WTC11 (cell line): ENCODE measurements around the gene FHAD1. TPM values are rescaled to one million over a fixed set of nuclear protein-coding genes. Genes with fewer than 3 reads are reported as not detected.

ENCODE experiments used
- ATAC-seq: fragments of 200-7000 bp; cut with Tn5 transposase; 2 replicates; pipeline ENCODE4 v1.10.0; 2021; ENCODE audit warnings: mild to moderate bottlenecking, moderate library complexity
- CTCF ChIA-PET: fragments of 300-600 bp; sonication (Branson Sonifier 250); formaldehyde crosslinking; loops from one replicate; lab custom pipeline; 2021; ENCODE audit warnings: antibody characterized with exemption; lab: Charles Lee
- POLR2A ChIA-PET: fragments of 350-600 bp; sonication (Branson Sonifier 250); formaldehyde crosslinking; loops from one replicate; lab custom pipeline; 2021; ENCODE audit warnings: antibody characterized with exemption; lab: Charles Lee
- DNase-seq: peaks from one replicate; pipeline ENCODE4 v3.0.0; 2021; ENCODE audit warnings: low spot score
- H3K27ac Mint-ChIP-seq: 2 replicates; pipeline ENCODE4 v1.8.0; 2021; ENCODE audit warnings: mixed read lengths
- H3K27me3 Mint-ChIP-seq: 2 replicates; pipeline ENCODE4 v1.8.0; 2021; ENCODE audit warnings: low read depth, mild to moderate bottlenecking, moderate library complexity, mixed read lengths
- H3K36me3 Mint-ChIP-seq: 2 replicates; pipeline ENCODE4 v1.8.0; 2021; ENCODE audit warnings: mixed read lengths
- H3K4me1 Mint-ChIP-seq: 2 replicates; pipeline ENCODE4 v1.8.0; 2022; ENCODE audit warnings: mixed read lengths
- H3K4me3 Mint-ChIP-seq: 2 replicates; pipeline ENCODE4 v1.8.0; 2021; ENCODE audit warnings: mild to moderate bottlenecking, moderate library complexity, mixed read lengths
- H3K9me3 Mint-ChIP-seq: 2 replicates; pipeline ENCODE4 v1.8.0; 2021; ENCODE audit warnings: mixed read lengths
- ATF1 ChIP-seq: sonication (generic); formaldehyde crosslinking; IDR thresholded peaks from 2 replicates; pipeline ENCODE4 v1.8.1; 2023; ENCODE audit warnings: mild to moderate bottlenecking, moderate library complexity, missing genetic modification reagents
- CDX4 ChIP-seq: fragments of 250-450 bp; sonication (Bioruptor Pico); IDR thresholded peaks from 2 replicates; pipeline ENCODE4 v1.9.0; 2021; ENCODE audit warnings: moderate library complexity, mild to moderate bottlenecking, inconsistent platforms, borderline replicate concordance
- ELF4 ChIP-seq: sonication (generic); formaldehyde crosslinking; IDR thresholded peaks from 2 replicates; pipeline ENCODE4 v1.8.1; 2022; ENCODE audit warnings: low read depth, mild to moderate bottlenecking, moderate library complexity, missing genetic modification reagents
- EMX1 ChIP-seq: fragments of 250-450 bp; sonication (Bioruptor Pico); IDR thresholded peaks from 2 replicates; pipeline ENCODE4 v1.8.0; 2021; ENCODE audit warnings: mild to moderate bottlenecking
- ERG ChIP-seq: fragments of 250-450 bp; sonication (Bioruptor Pico); IDR thresholded peaks from 2 replicates; pipeline ENCODE4 v1.8.0; 2021; ENCODE audit warnings: mild to moderate bottlenecking
- IRF1 ChIP-seq: sonication (generic); formaldehyde crosslinking; IDR thresholded peaks from 2 replicates; pipeline ENCODE4 v1.8.0; 2023; ENCODE audit warnings: missing genetic modification reagents
- IRF2 ChIP-seq: sonication (generic); formaldehyde crosslinking; IDR thresholded peaks from 2 replicates; pipeline ENCODE4 v1.8.0; 2022; ENCODE audit warnings: low read depth, missing genetic modification reagents, borderline replicate concordance
- JUN ChIP-seq: sonication (generic); formaldehyde crosslinking; IDR thresholded peaks from 2 replicates; pipeline ENCODE4 v1.8.0; 2023; ENCODE audit warnings: mild to moderate bottlenecking, missing genetic modification reagents
- NFYB ChIP-seq: sonication (generic); formaldehyde crosslinking; conservative IDR thresholded peaks from 2 replicates; pipeline ENCODE4 v1.8.0; 2022; ENCODE audit warnings: low read depth, missing genetic modification reagents
- PRDM15 ChIP-seq: sonication (generic); formaldehyde crosslinking; IDR thresholded peaks from 2 replicates; pipeline ENCODE4 v1.8.0; 2022; ENCODE audit warnings: missing genetic modification reagents
- USF1 ChIP-seq: sonication (generic); formaldehyde crosslinking; IDR thresholded peaks from 2 replicates; pipeline ENCODE4 v1.8.0; 2022; ENCODE audit warnings: mild to moderate bottlenecking, missing genetic modification reagents
- ZBTB43 ChIP-seq: sonication (generic); formaldehyde crosslinking; IDR thresholded peaks from 2 replicates; pipeline ENCODE4 v1.8.1; 2023; ENCODE audit warnings: mild to moderate bottlenecking, missing genetic modification reagents
- ZNF512 ChIP-seq: sonication (generic); formaldehyde crosslinking; IDR thresholded peaks from 2 replicates; pipeline ENCODE4 v1.8.1; 2022; ENCODE audit warnings: missing genetic modification reagents, borderline replicate concordance
- ZSCAN18 ChIP-seq: fragments of 250-450 bp; sonication (Bioruptor Pico); IDR thresholded peaks from 2 replicates; pipeline ENCODE4 v2.1.2; 2022; ENCODE audit warnings: mild to moderate bottlenecking, moderate library complexity
- total RNA-seq: library from RNA; stranded (reverse); gene quantifications from 3 replicates; pipeline ENCODE4 v1.2.3, GENCODE V29; 2021

FHAD1 gene
- total RNA-seq, 1 experiment from 2014 or later, result 3.0 TPM

GRCh38 chr1:15362737-15363128 is 115.7 kb downstream of the FHAD1 start:
- POLR2A ChIA-PET, result no interaction called here
- TF ChIP-seq ZBTB43 (CRISPR knock-in tag) (no peak), NFYB (CRISPR knock-in tag) (no peak), JUN (CRISPR knock-in tag) (no peak), IRF1 (CRISPR knock-in tag) (no peak), ZNF512 (no peak), ATF1 (CRISPR knock-in tag) (no peak), USF1 (CRISPR knock-in tag) (no peak), PRDM15 (CRISPR knock-in tag) (no peak), IRF2 (no peak), ZSCAN18 (CRISPR knock-in tag) (no peak), ERG (CRISPR knock-in tag) (no peak), CDX4 (no peak), ELF4 (CRISPR knock-in tag) (no peak), EMX1 (CRISPR knock-in tag) (no peak)
- H3K4me1 Mint-ChIP-seq, result peaks cover 6% of the 10 kb centered on the region
- DNase-seq (no peak), ATAC-seq (no peak)
- CTCF ChIA-PET, result interaction anchor here (1.2 kb wide), 1 partner anchor 39 kb away, joined by 3 read pairs; no protein-coding TSS in a partner anchor
- no peaks in the 10 kb centered on the region for H3K36me3 Mint-ChIP-seq
- no peak overlapping the region for H3K4me3 Mint-ChIP-seq
- H3K9me3 Mint-ChIP-seq, result no peaks in the 10 kb centered on the region
- no peak overlapping the region for H3K27ac Mint-ChIP-seq
- H3K27me3 Mint-ChIP-seq, result peaks cover 3% of the 10 kb centered on the region; the same call in 1 of the 2 replicates
